GM19238 (cell line): Measurements from ENCODE around the gene PMPCA.

ENCODE experiments used
- DNase-seq: peaks from one replicate; pipeline ENCODE4 v3.0.0; 2011; ENCODE audit warnings: low spot score; ENCODE audit not compliant: insufficient read length

PMPCA gene

GRCh38 chr9:136436055-136436634, 25.7 kb downstream of the PMPCA start:
- DNase-seq = no peak

GRCh38 chr9:136437430-136437829, 27.0 kb downstream of the PMPCA start:
- no peak for DNase-seq

GRCh38 chr9:136437839-136438547, 27.5 kb downstream of the PMPCA start:
- DNase-seq = no peak

- peak; percentile 82 for DNase-seq
Measured at GRCh38 chr9:136438548-136439480, 28.4 kb downstream of the PMPCA start.

GRCh38 chr9:136439481-136440408, 29.3 kb downstream of the PMPCA start, which contains the start of gene INPP5E:
Gene INPP5E, minus strand, starts transcription at chr9:136439845. Its CDS starts 426 bp downstream, at chr9:136439419.
- peak; percentile 95 for DNase-seq

GRCh38 chr9:136441191-136441680, 30.8 kb downstream of the PMPCA start:
- no peak for DNase-seq

GRCh38 chr9:136441681-136442245, 31.3 kb downstream of the PMPCA start:
- DNase-seq = no peak

- DNase-seq = no peak
Measured at GRCh38 chr9:136442265-136442664, 31.8 kb downstream of the PMPCA start.

GRCh38 chr9:136443087-136443486, 32.6 kb downstream of the PMPCA start:
- no peak for DNase-seq

GRCh38 chr9:136443687-136444086, 33.2 kb downstream of the PMPCA start:
- DNase-seq = no peak

GRCh38 chr9:136444102-136444501, 33.6 kb downstream of the PMPCA start:
- no peak for DNase-seq

- DNase-seq = no peak
Measured at GRCh38 chr9:136445799-136446198, 35.3 kb downstream of the PMPCA start.

- no peak for DNase-seq
Measured at GRCh38 chr9:136447173-136447778, 36.8 kb downstream of the PMPCA start.

- no peak for DNase-seq
Measured at GRCh38 chr9:136448655-136449054, 38.2 kb downstream of the PMPCA start.

- no peak for DNase-seq
Measured at GRCh38 chr9:136451221-136451877, 40.9 kb downstream of the PMPCA start.

GRCh38 chr9:136453326-136453725, 42.9 kb downstream of the PMPCA start:
- DNase-seq = no peak

GRCh38 chr9:136454026-136454796, 43.8 kb downstream of the PMPCA start:
- DNase-seq = no peak
